Keratinocyte (primary cell): ENCODE data around the gene POMT2. TPM values are rescaled to one million over a fixed set of nuclear protein-coding genes. Genes with fewer than 3 reads are reported as not detected.

Source experiments
- DNase-seq: peaks from one replicate; pipeline ENCODE4 v3.0.0-alpha.2; 2011; ENCODE audit warnings: low read depth, missing footprints, low spot score
- FAIRE-seq: peaks from 2 replicates; lab custom pipeline; 2011; peaks lifted over from hg19 to GRCh38; lab: Jason Lieb, UNC
- H2AFZ ChIP-seq: 2 replicates; pipeline ENCODE4 v1.6.0; 2012; ENCODE audit warnings: low read length, control low read depth, inconsistent platforms; ENCODE audit not compliant: control insufficient read depth
- H3K27ac ChIP-seq: 2 replicates; pipeline ENCODE4 v1.5.1; 2011; ENCODE audit warnings: low read length; ENCODE audit not compliant: control insufficient read depth, insufficient read depth
- H3K27me3 ChIP-seq: 3 replicates; pipeline ENCODE4 v1.6.0; 2011; ENCODE audit warnings: low read length; ENCODE audit not compliant: control insufficient read depth, insufficient read depth; ENCODE audit errors: extremely low read depth
- H3K36me3 ChIP-seq, 2 experiments: 2 replicates in 1 of 2; 3 replicates in 1 of 2; pipeline ENCODE4 v1.5.1; 2011; ENCODE audit warnings: low read length in 2 of 2, mild to moderate bottlenecking in 1 of 2; ENCODE audit not compliant: control insufficient read depth in 2 of 2, insufficient read depth in 2 of 2; ENCODE audit errors: extremely low read depth in 1 of 2
- H3K4me1 ChIP-seq: 3 replicates; pipeline ENCODE4 v1.5.1; 2011; ENCODE audit warnings: low read length; ENCODE audit not compliant: control insufficient read depth, insufficient read depth; ENCODE audit errors: extremely low read depth
- H3K4me2 ChIP-seq: 3 replicates; pipeline ENCODE4 v1.6.0; 2011; ENCODE audit warnings: low read depth, low read length; ENCODE audit not compliant: control insufficient read depth, insufficient read depth; ENCODE audit errors: extremely low read depth
- H3K4me3 ChIP-seq, 3 experiments: fragments of 200-600 bp in 1 of 3; sonication (generic) in 1 of 3; 2 replicates in 2 of 3; 3 replicates in 1 of 3; pipeline ENCODE4 v1.5.1; 2011 to 2016; ENCODE audit warnings: low read length in 3 of 3, mild to moderate bottlenecking in 3 of 3, control low read depth in 2 of 3, inconsistent platforms in 1 of 3, low read depth in 1 of 3, mixed read lengths in 1 of 3, mixed run types in 1 of 3, moderate library complexity in 1 of 3; ENCODE audit not compliant: control insufficient read depth in 2 of 3, insufficient read depth in 2 of 3; ENCODE audit errors: extremely low read depth in 1 of 3
- H3K79me2 ChIP-seq: 2 replicates; pipeline ENCODE4 v1.6.0; 2012; ENCODE audit warnings: low read length; ENCODE audit not compliant: control insufficient read depth, insufficient read depth
- H3K9ac ChIP-seq: 3 replicates; pipeline ENCODE4 v1.6.0; 2011; ENCODE audit warnings: low read length; ENCODE audit not compliant: control insufficient read depth, insufficient read depth; ENCODE audit errors: extremely low read depth
- H3K9me1 ChIP-seq: 3 replicates; pipeline ENCODE4 v1.6.0; 2011; ENCODE audit warnings: low read length; ENCODE audit not compliant: control insufficient read depth, insufficient read depth; ENCODE audit errors: extremely low read depth
- H3K9me3 ChIP-seq: 2 replicates; pipeline ENCODE4 v1.5.1; 2012; ENCODE audit warnings: low read depth, low read length; ENCODE audit not compliant: control insufficient read depth
- H4K20me1 ChIP-seq: 3 replicates; pipeline ENCODE4 v1.6.0; 2011; ENCODE audit warnings: low read length; ENCODE audit not compliant: control insufficient read depth, insufficient read depth; ENCODE audit errors: extremely low read depth
- EZH2 ChIP-seq: IDR thresholded peaks from one replicate; pipeline ENCODE4 v1.6.1; 2012; ENCODE audit warnings: inconsistent platforms, mild to moderate bottlenecking, low read length, moderate library complexity
- dilution Hi-C: fragments of 300-500 bp; cut with MboI; formaldehyde crosslinking; loops from one replicate; pipeline ENCODE4 v1.7.0; 2020; ENCODE audit warnings: low sequenced_read_pairs; ENCODE audit not compliant: extremely low pct_ligation_motif_present
- polyA plus RNA-seq, 5 experiments: library from polyadenylated mRNA; depleted of rRNA in 3 of 5; stranded (reverse) in 3 of 5; stranded (forward) in 1 of 5; unstranded in 1 of 5; fragments of >200 nt; gene quantifications; 1 replicate in 1 of 5; 2 replicates in 3 of 5; 3 replicates in 1 of 5; pipeline versions ENCODE4 v1.2.1 to v1.2.3, GENCODE V29; 2011 to 2012; ENCODE audit warnings: missing spikeins in 2 of 5, low read depth in 1 of 5, low replicate concordance in 1 of 5
- TF ChIP-seq, protein P1 (sequence below), 3 experiments: IDR thresholded peaks in 1 of 3; conservative IDR thresholded peaks in 1 of 3; optimal IDR thresholded peaks in 1 of 3; 2 replicates in 2 of 3; 3 replicates in 1 of 3; pipeline versions ENCODE3 to v1.5.1; 2011; ENCODE audit warnings: low read length in 3 of 3, mild to moderate bottlenecking in 3 of 3, moderate library complexity in 2 of 3, control low read depth in 1 of 3, inconsistent platforms in 1 of 3; ENCODE audit not compliant: insufficient read depth in 2 of 3; ENCODE audit errors: extremely low read depth in 1 of 3

Gene POMT2
- polyA plus RNA-seq, 1 donor (not counting 4 experiments of a cell fraction or from before 2014, with no cell fraction given) = 21.1 TPM

DNA sequence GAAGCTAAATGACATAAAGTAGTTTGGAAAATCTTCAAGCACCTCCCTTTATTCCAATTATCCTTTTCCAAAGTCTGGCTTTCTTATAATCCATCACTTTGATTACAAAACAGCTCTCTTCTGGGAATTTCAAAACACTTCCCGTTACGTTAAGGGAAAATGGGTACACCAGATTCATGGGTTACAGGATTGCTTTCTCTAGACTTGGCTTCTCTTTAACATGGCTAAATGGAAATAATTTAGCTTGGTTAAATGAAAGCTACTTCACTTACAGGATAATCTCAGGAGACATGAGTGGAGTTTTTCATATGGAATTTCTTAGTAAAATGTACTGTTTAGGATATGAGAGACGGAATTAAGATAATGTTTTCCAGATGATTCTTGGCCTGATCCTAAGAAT, 14.9 kb upstream of the POMT2 start:
- Histone ChIP-seq H3K9ac (no peak overlapping the region), H3K27me3 (no peaks in the 10 kb centered on the region), H3K4me1 (no peaks in the 10 kb centered on the region), H3K27ac (no peak overlapping the region), H3K9me1 (no peaks in the 10 kb centered on the region), H3K36me3 (peaks cover 0 to 7% of the 10 kb centered on the region in 2 experiments), H4K20me1 (no peaks in the 10 kb centered on the region), H3K79me2 (no peaks in the 10 kb centered on the region), H3K4me3 (no peak overlapping the region), H2AFZ (no peak overlapping the region), H3K9me3 (no peaks in the 10 kb centered on the region), H3K4me2 (no peak overlapping the region)
- FAIRE-seq = no peak
- DNase-seq = no peak
- dilution Hi-C loops = no loop called here
- TF ChIP-seq, protein P1, sequence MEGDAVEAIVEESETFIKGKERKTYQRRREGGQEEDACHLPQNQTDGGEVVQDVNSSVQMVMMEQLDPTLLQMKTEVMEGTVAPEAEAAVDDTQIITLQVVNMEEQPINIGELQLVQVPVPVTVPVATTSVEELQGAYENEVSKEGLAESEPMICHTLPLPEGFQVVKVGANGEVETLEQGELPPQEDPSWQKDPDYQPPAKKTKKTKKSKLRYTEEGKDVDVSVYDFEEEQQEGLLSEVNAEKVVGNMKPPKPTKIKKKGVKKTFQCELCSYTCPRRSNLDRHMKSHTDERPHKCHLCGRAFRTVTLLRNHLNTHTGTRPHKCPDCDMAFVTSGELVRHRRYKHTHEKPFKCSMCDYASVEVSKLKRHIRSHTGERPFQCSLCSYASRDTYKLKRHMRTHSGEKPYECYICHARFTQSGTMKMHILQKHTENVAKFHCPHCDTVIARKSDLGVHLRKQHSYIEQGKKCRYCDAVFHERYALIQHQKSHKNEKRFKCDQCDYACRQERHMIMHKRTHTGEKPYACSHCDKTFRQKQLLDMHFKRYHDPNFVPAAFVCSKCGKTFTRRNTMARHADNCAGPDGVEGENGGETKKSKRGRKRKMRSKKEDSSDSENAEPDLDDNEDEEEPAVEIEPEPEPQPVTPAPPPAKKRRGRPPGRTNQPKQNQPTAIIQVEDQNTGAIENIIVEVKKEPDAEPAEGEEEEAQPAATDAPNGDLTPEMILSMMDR (optimal IDR thresholded peaks at IDR 0.05 in 1 of 3, IDR thresholded peaks at IDR 0.05 in 1 of 3, conservative IDR thresholded peaks at IDR 0.05 in 1 of 3; ENCODE audit: extremely low read depth in 1 of 3, insufficient read depth in 2 of 3, low read length in 3 of 3) = no peak
- no peak for TF ChIP-seq EZH2

DNA sequence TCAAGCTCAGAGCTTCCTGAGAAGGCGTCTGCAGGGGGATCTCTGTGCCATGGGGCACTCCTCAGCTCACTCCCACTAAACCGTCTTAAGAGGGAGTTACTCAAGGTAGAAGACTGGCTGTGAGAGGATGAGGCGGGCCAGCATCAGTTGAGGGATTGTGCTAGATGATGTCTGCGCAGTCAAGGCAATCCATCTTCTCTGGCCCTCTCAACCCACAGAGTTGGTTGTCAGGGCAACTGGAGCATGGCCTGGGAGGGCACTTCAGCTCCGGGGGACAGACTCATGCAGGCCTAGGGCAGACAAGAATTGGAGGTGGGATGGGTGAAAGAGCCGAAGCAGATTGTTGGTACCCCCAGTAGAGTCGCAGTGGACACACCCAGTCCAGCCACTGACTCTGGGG, 9.2 kb upstream of the POMT2 start:
- Histone ChIP-seq H3K9me3 (no peaks in the 10 kb centered on the region), H3K27ac (no peak overlapping the region), H3K9me1 (no peaks in the 10 kb centered on the region), H3K9ac (no peak overlapping the region), H3K4me2 (no peak overlapping the region), H3K4me3 (no peak overlapping the region), H3K36me3 (no peaks in the 10 kb centered on the region), H3K4me1 (no peaks in the 10 kb centered on the region), H4K20me1 (no peaks in the 10 kb centered on the region), H3K79me2 (no peaks in the 10 kb centered on the region), H2AFZ (no peak overlapping the region), H3K27me3 (no peaks in the 10 kb centered on the region)
- no peak for FAIRE-seq
- no peak for DNase-seq
- dilution Hi-C loops = no loop called here
- TF ChIP-seq EZH2 = no peak
- TF ChIP-seq, protein P1 (optimal IDR thresholded peaks at IDR 0.05 in 1 of 3, IDR thresholded peaks at IDR 0.05 in 1 of 3, conservative IDR thresholded peaks at IDR 0.05 in 1 of 3; ENCODE audit: extremely low read depth in 1 of 3, insufficient read depth in 2 of 3, low read length in 3 of 3) = no peak
